Measurements from ENCODE around the gene HNF4A.

HNF4A gene

GRCh38 chr20:44328428-44328827, 27.1 kb upstream of the HNF4A start:
- Histone ChIP-seq H3K9me3 (ENCODE audit: insufficient read depth, low read depth, low read length) (no peaks in the 10 kb centered on the region), H3K36me3 (ENCODE audit: insufficient read depth, low read length) (no peaks in the 10 kb centered on the region), H3K9ac (ENCODE audit: low read depth, low read length) (no peak overlapping the region), H3K27ac (ENCODE audit: low read depth, low read length) (no peak overlapping the region), H3K4me1 (ENCODE audit: insufficient read depth, low read length) (peaks cover 9% of the 10 kb centered on the region; the same call in 1 of the 2 replicates), H3K27me3 (ENCODE audit: insufficient read depth, low read length) (no peaks in the 10 kb centered on the region), H3K4me3 (ENCODE audit: low read length) (no peak overlapping the region)
- WGBS = 80% methylated on average over 4 of the region's 4 CpGs

DNA sequence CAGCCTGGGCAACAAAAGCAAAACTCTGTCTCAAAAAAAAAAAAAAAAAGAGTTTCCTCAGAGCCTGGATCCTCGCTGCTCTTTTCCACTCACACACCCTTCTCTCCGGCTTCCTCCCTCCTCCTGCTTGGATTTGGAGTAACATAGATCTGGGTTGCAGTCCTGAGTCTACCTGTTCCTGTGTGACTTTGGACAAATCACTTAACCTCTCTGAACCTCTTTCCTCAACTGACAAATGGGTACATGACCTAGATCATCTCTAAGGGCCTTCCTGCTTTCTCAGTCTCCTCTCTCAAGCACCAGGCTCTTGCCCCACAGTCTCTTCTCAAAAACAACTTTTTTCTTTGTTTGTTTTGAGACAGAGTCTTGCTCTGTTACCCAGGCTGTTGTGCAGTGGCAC, 24.3 kb upstream of the HNF4A start:
- Histone ChIP-seq H3K27ac (ENCODE audit: low read depth, low read length) (no peak overlapping the region), H3K4me1 (ENCODE audit: insufficient read depth, low read length) (peaks cover 6% of the 10 kb centered on the region), H3K27me3 (ENCODE audit: insufficient read depth, low read length) (no peaks in the 10 kb centered on the region; the same call in 1 of the 2 replicates), H3K9ac (ENCODE audit: low read depth, low read length) (no peak overlapping the region), H3K9me3 (ENCODE audit: insufficient read depth, low read depth, low read length) (no peaks in the 10 kb centered on the region), H3K4me3 (ENCODE audit: low read length) (no peak overlapping the region), H3K36me3 (ENCODE audit: insufficient read depth, low read length) (no peaks in the 10 kb centered on the region)
- 100% methylated on average over 2 of the region's 2 CpGs for whole genome bisulfite sequencing

- H3K9ac ChIP-seq (ENCODE audit: low read depth, low read length) = no peak overlapping the region
- H3K36me3 ChIP-seq (ENCODE audit: insufficient read depth, low read length) = no peaks in the 10 kb centered on the region
- no peaks in the 10 kb centered on the region for H3K9me3 ChIP-seq (ENCODE audit: insufficient read depth, low read depth, low read length)
- H3K27ac ChIP-seq (ENCODE audit: low read depth, low read length) = no peak overlapping the region
- H3K4me3 ChIP-seq (ENCODE audit: low read length) = no peak overlapping the region
- H3K4me1 ChIP-seq (ENCODE audit: insufficient read depth, low read length) = peaks cover 7% of the 10 kb centered on the region
- 84% methylated on average over 8 of the region's 8 CpGs for WGBS
- no peaks in the 10 kb centered on the region; the same call in 1 of the 2 replicates for H3K27me3 ChIP-seq (ENCODE audit: insufficient read depth, low read length)
Measured at GRCh38 chr20:44334306-44334705, 21.2 kb upstream of the HNF4A start.

DNA sequence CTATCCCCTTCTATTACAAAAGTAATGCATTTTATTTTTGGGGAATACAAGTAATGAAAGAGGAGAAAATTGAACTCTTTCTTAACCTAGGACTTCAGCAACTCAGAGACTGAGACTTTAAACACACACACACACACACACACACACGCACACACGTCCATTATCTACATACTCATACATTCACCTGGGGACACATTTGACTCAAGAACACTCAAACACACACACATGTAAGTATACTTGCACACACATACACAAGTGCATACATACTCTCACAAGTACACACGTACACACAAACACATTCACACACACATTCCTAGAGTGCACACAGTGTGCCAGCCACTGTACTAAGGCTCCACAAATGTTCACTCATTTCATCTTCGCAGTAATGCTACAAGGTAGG, 20.8 kb upstream of the HNF4A start:
- no peaks in the 10 kb centered on the region for H3K9me3 ChIP-seq (ENCODE audit: insufficient read depth, low read depth, low read length)
- no peak overlapping the region for H3K27ac ChIP-seq (ENCODE audit: low read depth, low read length)
- no peaks in the 10 kb centered on the region for H3K36me3 ChIP-seq (ENCODE audit: insufficient read depth, low read length)
- no peak overlapping the region for H3K9ac ChIP-seq (ENCODE audit: low read depth, low read length)
- H3K4me3 ChIP-seq (ENCODE audit: low read length) = no peak overlapping the region
- WGBS = 89% methylated on average over 4 of the region's 4 CpGs
- H3K27me3 ChIP-seq (ENCODE audit: insufficient read depth, low read length) = no peaks in the 10 kb centered on the region; the same call in 1 of the 2 replicates
- H3K4me1 ChIP-seq (ENCODE audit: insufficient read depth, low read length) = peaks cover 7% of the 10 kb centered on the region

DNA sequence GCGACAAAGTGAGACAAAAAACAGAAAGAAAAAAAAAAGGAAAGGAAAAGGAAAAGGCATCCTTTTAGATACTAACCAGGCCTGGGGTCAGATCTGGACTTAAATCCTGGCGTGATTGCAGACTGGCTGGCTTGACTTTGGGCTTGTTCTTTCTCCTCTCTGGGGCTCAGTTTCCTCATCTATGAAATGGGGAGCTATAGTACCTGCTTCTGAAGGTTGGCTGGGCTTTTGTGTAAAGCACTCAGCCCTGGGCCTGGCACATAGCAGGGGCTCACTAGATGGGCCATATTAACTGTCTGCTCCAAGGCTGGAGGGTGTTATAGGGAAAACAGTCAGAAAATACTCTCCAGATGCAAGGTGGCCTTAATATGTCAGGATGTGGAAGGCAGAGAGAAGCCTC, 19.8 kb upstream of the HNF4A start:
- H3K27me3 ChIP-seq (ENCODE audit: insufficient read depth, low read length) = no peaks in the 10 kb centered on the region; the same call in 1 of the 2 replicates
- WGBS = 93% methylated on average over 2 of the region's 2 CpGs
- H3K27ac ChIP-seq (ENCODE audit: low read depth, low read length) = no peak overlapping the region
- no peak overlapping the region for H3K9ac ChIP-seq (ENCODE audit: low read depth, low read length)
- peaks cover 7% of the 10 kb centered on the region for H3K4me1 ChIP-seq (ENCODE audit: insufficient read depth, low read length)
- H3K4me3 ChIP-seq (ENCODE audit: low read length) = no peak overlapping the region; the same call in 1 of the 2 replicates
- no peaks in the 10 kb centered on the region for H3K9me3 ChIP-seq (ENCODE audit: insufficient read depth, low read depth, low read length)
- no peaks in the 10 kb centered on the region for H3K36me3 ChIP-seq (ENCODE audit: insufficient read depth, low read length)

DNA sequence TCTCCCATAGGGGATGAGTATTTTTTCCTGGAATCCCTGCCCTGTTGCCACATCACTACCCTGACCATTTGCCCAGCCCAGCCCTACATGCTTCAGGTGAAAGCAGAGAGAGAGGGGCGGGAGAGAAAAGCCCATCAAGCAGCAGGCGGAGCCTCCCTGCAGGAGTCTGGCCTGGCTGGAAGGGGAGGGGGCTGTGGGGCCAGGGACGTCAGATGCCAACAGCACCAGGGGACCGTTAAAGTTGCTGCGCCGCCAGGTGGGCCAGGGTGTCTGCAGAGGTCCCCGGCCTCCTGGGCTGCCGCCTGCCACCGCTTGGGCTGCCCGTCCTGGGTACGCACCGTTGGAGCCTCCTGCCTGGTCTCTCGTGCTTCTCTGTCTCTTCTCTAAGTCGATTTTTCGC, 19.4 kb upstream of the HNF4A start:
- H3K9ac ChIP-seq (ENCODE audit: low read depth, low read length) = peak overlapping the region; percentile 41; the same call in 1 of the 2 replicates
- 16% methylated on average over 15 of the region's 15 CpGs for WGBS
- H3K4me3 ChIP-seq (ENCODE audit: low read length) = peak overlapping the region; percentile 22
- H3K36me3 ChIP-seq (ENCODE audit: insufficient read depth, low read length) = no peaks in the 10 kb centered on the region
- no peaks in the 10 kb centered on the region for H3K9me3 ChIP-seq (ENCODE audit: insufficient read depth, low read depth, low read length)
- H3K4me1 ChIP-seq (ENCODE audit: insufficient read depth, low read length) = peaks cover 7% of the 10 kb centered on the region
- no peak overlapping the region for H3K27ac ChIP-seq (ENCODE audit: low read depth, low read length)
- no peaks in the 10 kb centered on the region; the same call in 1 of the 2 replicates for H3K27me3 ChIP-seq (ENCODE audit: insufficient read depth, low read length)

DNA sequence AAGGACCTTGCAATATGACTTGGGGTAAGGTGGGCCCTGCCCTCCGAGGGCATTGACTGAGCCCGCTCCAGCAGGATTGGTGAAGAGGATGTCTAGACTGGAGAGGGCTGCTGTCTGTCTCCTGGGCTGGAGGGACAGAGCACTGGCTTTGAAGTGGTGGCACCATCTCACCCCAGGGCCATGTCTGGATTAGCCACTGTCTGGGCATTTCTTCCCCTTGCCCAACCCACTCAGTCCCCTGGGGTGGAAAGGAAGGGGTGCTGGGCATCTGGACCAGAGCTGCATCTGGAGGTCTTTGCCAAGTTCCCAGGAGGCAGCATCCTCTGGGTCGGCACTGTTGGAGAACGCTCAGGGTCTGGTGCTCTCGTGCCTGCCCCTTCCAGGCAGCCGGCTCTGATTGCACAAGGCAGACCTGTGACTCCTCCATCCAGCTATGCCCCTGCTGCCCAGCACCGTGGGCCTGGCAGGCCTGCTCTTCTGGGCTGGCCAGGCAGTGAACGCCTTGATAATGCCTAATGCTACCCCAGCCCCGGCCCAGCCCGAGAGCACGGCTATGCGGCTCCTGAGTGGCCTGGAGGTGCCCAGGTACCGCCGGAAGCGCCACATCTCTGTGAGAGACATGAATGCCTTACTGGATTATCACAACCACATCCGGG, 18.6 kb upstream of the HNF4A start, which contains the start of gene R3HDML:
Gene R3HDML (plus strand): TSS at position 319 of the 656 bp plus-strand sequence. CDS start 115 bp downstream, at position 434.
- no peak within 1 kb of the TSS for H3K27ac ChIP-seq (ENCODE audit: low read depth, low read length)
- H3K27me3 ChIP-seq (ENCODE audit: insufficient read depth, low read length) = no peaks in the 10 kb centered on the region; the same call in 1 of the 2 replicates
- H3K4me3 ChIP-seq (ENCODE audit: low read length) = peak within 1 kb of the TSS; percentile 22
- WGBS = 87% methylated on average over 16 of the region's 16 CpGs
- no peaks in the 10 kb centered on the region for H3K9me3 ChIP-seq (ENCODE audit: insufficient read depth, low read depth, low read length)
- H3K4me1 ChIP-seq (ENCODE audit: insufficient read depth, low read length) = peaks cover 7% of the 10 kb centered on the region
- H3K36me3 ChIP-seq (ENCODE audit: insufficient read depth, low read length) = no peaks in the 10 kb centered on the region
- H3K9ac ChIP-seq (ENCODE audit: low read depth, low read length) = peak within 1 kb of the TSS; percentile 41; the same call in 1 of the 2 replicates

DNA sequence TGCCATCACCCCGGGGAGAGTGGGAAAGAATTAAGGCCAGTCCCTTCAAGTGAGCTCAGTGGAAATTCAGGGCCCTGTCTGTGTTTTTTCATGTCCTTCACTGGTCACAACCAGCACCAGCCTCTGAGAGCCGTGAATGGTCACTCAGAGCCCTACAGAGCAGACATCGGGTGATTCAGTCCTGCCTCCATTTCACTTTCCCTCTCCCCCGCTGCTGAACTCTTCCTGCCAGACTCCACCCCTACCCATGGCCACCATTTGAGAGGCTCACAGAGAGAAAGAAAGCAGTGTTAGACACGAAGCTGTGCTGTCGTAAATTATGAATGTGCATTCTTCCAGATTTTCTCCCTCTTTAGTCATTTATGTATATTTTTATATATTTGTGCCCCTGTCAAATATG, 13.3 kb upstream of the HNF4A start:
- Histone ChIP-seq H3K4me1 (ENCODE audit: insufficient read depth, low read length) (no peaks in the 10 kb centered on the region), H3K27me3 (ENCODE audit: insufficient read depth, low read length) (no peaks in the 10 kb centered on the region), H3K9ac (ENCODE audit: low read depth, low read length) (no peak overlapping the region), H3K9me3 (ENCODE audit: insufficient read depth, low read depth, low read length) (no peaks in the 10 kb centered on the region), H3K27ac (ENCODE audit: low read depth, low read length) (no peak overlapping the region), H3K4me3 (ENCODE audit: low read length) (no peak overlapping the region), H3K36me3 (ENCODE audit: insufficient read depth, low read length) (no peaks in the 10 kb centered on the region)
- 76% methylated on average over 4 of the region's 6 CpGs for WGBS

- Histone ChIP-seq H3K27ac (ENCODE audit: low read depth, low read length) (no peak overlapping the region), H3K4me1 (ENCODE audit: insufficient read depth, low read length) (no peaks in the 10 kb centered on the region), H3K9ac (ENCODE audit: low read depth, low read length) (no peak overlapping the region), H3K27me3 (ENCODE audit: insufficient read depth, low read length) (no peaks in the 10 kb centered on the region), H3K9me3 (ENCODE audit: insufficient read depth, low read depth, low read length) (no peaks in the 10 kb centered on the region), H3K4me3 (ENCODE audit: low read length) (no peak overlapping the region), H3K36me3 (ENCODE audit: insufficient read depth, low read length) (no peaks in the 10 kb centered on the region)
- WGBS = 87% methylated on average over 12 of the region's 12 CpGs
Measured at GRCh38 chr20:44343162-44343675, 12.3 kb upstream of the HNF4A start.

GRCh38 chr20:44344723-44345122, 10.8 kb upstream of the HNF4A start:
- Histone ChIP-seq H3K9ac (ENCODE audit: low read depth, low read length) (no peak overlapping the region), H3K4me1 (ENCODE audit: insufficient read depth, low read length) (no peaks in the 10 kb centered on the region), H3K9me3 (ENCODE audit: insufficient read depth, low read depth, low read length) (no peaks in the 10 kb centered on the region), H3K27ac (ENCODE audit: low read depth, low read length) (no peak overlapping the region), H3K27me3 (ENCODE audit: insufficient read depth, low read length) (no peaks in the 10 kb centered on the region), H3K36me3 (ENCODE audit: insufficient read depth, low read length) (no peaks in the 10 kb centered on the region), H3K4me3 (ENCODE audit: low read length) (no peak overlapping the region)
- WGBS = no CpG with 5 or more reads among the region's 4 CpGs

GRCh38 chr20:44345147-44345546, 10.4 kb upstream of the HNF4A start:
- no peak overlapping the region for H3K9ac ChIP-seq (ENCODE audit: low read depth, low read length)
- no peak overlapping the region for H3K4me3 ChIP-seq (ENCODE audit: low read length)
- H3K27me3 ChIP-seq (ENCODE audit: insufficient read depth, low read length) = no peaks in the 10 kb centered on the region
- H3K27ac ChIP-seq (ENCODE audit: low read depth, low read length) = no peak overlapping the region
- H3K36me3 ChIP-seq (ENCODE audit: insufficient read depth, low read length) = no peaks in the 10 kb centered on the region
- H3K4me1 ChIP-seq (ENCODE audit: insufficient read depth, low read length) = no peaks in the 10 kb centered on the region
- H3K9me3 ChIP-seq (ENCODE audit: insufficient read depth, low read depth, low read length) = no peaks in the 10 kb centered on the region
- WGBS = 94% methylated on average over 7 of the region's 8 CpGs

Measured in HUES64 (cell line).